NCI-H2081 (cell line): Measurements from ENCODE around the gene FAM98C.
A peak's percentile ranks its signal among the peaks of the same experiment; 100 is the strongest.
"Not testable (repeated sequence)": the region's sequence is repeated elsewhere in the genome, so short reads cannot be mapped to it uniquely, and the experiment has no call there.

Experiments used
- DNase-seq, 2 experiments: peaks; one replicate each; lab custom pipeline; 2025; lab: John Stamatoyannopoulos, UW

FAM98C gene

GRCh38 chr19:38395381-38396114, 7.3 kb upstream of the FAM98C start:
- no peak for DNase-seq

DNA sequence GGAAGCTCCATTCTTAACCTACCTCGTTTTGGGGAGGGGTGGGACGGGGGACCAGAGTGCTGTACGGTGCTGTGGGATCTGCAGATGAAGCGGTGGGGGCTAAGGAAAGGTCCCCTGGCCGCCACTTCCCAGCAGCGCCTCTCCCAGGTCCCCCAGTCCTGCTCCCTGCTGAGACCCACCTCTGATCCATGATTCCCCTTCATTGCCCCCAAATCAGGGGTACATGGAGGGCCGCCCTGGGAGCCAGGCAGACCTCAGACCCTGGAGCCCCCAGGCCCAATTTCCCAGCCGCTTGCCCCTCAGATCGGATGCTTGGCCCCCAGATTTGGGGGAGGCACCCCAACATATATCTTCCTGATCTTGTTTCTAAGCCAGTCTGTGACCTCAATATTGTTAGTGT, 3.8 kb upstream of the FAM98C start:
- DNase-seq = no peak

- DNase-seq = no peak
These were observed 3.4 kb upstream of the FAM98C start for GRCh38 chr19:38399537-38399936.

DNA sequence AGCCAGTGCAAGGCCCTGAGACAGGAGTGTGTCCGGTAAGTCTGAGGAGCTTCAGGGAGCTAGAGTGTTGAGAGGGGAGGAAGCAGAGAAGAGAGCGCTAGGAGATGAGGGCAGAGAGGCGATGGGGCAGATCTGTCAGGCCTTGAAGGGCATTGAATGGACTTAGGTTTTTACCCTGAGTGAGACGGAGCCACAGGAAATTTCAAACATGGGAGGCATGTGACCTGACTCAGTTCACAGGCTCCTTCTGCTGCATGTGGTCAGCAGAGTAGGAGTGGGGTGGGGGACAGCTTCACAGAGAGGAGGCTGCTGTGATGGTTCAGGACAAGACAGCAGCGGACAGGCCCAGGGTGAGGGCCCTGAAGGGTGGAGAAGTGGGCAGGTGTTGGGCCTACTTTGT, 2.5 kb upstream of the FAM98C start:
- DNase-seq = no peak

DNA sequence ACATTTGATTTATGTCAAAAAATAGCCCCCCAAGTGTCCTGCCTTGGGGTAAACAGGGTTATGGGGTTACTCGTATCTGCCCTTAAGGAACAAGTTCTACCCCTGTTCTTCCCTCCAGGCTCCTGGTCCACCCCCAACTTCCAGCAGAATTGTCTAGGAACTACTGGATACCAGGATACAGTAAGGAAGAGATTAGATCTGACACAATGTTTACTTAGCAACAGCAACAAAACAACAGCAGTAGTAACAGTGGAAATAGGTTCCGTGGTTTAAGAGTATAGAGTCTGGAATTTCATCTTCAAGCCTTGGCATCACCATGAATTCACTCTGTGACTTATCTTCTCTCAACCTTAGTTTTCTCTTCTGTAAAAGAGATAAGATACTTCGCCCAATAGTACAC, 1.7 kb upstream of the FAM98C start:
- no peak for DNase-seq

DNA sequence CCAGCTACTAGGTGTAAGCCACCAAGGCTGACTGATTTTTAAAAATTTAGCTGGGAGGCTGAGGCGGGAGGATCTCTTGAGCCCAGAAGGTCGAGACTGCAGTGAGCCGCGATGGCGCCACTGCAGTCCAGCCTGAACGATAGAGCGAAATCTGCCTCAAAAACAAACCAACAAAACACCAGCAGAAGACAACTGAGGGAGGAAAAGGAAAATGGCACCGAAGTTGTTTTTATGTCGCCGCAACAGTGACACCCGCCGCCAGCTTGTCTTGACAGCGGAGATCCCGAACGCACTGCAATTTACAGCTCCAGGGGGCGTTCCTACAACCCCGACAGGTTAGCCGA, 298 bp upstream of the FAM98C start:
- no peak for DNase-seq

DNA sequence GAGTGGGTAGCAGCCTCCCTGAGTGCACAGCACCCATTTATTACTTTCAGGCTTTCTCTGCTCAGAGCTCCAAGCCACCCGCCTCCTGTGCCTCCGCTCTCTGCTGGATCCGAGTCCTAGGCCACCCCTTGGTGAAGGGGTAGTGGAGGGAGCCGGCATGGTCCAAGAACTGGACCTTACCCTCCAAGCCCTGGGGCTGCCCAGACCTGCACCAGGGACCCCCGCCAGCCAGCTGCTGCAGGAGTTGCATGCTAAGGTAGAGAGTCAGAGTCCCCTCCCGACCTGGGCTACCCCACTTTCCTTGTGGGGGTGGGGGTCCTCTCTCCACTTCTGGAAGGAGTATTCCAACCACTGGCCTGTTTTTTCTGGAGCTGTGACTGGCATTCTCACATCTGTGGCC, 2.0 kb downstream of the FAM98C start:
- DNase-seq = no peak

- no peak for DNase-seq
These were observed 2.4 kb downstream of the FAM98C start for GRCh38 chr19:38405276-38405675.

DNA sequence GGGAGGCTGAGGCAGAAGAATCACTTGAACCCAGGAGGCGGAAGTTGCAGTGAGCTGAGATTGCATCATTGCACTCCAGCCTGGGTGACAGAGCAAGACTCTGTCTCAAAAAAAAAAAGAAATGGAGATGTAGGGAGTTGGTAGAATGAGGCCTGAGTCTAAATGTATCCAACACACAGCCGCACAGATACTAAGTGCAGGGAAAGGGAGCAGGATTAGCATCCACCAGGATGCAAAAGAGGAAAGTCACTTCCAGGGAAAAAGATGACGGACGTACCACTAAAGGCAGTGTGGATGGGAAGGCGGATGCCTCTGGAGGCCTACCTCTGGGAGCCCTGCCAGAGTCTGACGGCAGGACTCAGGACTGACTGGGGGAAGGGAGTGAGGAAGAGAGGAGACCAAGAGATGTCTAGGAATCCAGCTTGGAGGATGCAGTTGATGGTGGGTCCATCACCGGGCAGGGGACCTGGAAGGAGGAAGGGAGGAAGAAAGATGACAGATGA, 6.8 kb downstream of the FAM98C start:
- no peak for DNase-seq

GRCh38 chr19:38410407-38410806, 7.5 kb downstream of the FAM98C start:
- not testable (repeated sequence) for DNase-seq

- DNase-seq = no peak
These were observed 8.3 kb downstream of the FAM98C start for GRCh38 chr19:38411041-38411712.

DNA sequence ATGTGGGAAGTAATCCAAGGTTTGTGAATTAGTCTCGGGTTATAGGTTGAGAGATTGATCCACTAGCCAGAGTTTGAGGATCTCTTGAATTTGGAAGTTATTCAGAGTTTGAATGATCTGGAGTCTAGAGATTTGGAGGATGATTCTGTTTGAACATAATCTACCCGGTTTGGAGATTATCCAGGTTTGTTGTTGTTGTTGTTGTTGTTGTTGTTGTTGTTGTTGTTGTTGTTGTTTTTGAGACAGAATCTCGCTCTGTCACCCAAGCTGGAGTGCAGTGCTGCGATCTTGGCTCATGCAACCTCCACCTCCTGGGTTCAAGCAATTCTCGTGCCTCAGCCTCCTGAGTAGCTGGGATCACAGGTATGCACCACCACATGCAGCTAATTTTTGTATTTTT, 9.0 kb downstream of the FAM98C start:
- not testable (repeated sequence) for DNase-seq

DNA sequence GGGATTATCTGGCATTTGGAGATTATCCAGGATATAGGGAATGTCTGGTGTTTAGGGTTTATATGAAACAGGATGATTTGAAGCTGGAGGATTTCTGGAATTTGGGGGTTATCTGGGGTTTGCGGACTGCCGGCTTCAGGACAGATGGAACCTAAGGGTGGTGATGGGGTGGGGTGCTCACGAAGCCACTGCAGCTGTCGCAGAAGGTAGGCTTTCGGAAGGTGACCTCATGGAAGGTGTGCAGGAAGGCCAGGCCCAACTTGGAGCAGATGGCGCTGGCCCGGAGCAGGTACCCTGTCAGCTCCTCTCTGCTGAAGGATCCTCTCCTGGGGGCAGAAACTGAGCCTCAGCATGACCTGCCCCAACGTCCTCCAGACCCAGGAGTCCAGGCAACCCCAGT, 9.6 kb downstream of the FAM98C start:
- no peak for DNase-seq

- no peak for DNase-seq
These were observed 10.1 kb downstream of the FAM98C start for GRCh38 chr19:38412961-38413360.

DNA sequence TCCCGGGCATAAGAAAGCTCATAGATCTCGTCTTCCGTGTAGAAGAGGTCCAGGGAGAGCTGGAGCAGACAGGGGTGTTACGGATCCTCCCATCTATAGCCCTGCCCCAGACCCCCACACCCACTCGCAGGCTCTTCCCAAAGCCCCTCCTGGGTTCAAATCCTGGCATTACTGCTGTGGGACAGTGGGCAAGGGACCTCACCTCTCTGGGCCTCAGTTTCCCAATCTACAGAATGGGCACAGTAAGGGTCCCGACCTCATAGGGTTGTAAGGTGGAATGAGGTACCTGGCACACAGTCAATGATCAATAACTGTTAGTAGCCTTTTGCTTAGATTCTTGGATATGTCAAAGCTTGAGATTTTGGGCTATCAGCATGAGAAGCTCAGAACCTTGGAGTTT, 10.5 kb downstream of the FAM98C start:
- DNase-seq = no peak

- no peak for DNase-seq
These were observed 14.3 kb downstream of the FAM98C start for GRCh38 chr19:38417146-38417543.

GRCh38 chr19:38417544-38418506, 14.9 kb downstream of the FAM98C start:
- peak; percentile 10 to 27 for DNase-seq

DNA sequence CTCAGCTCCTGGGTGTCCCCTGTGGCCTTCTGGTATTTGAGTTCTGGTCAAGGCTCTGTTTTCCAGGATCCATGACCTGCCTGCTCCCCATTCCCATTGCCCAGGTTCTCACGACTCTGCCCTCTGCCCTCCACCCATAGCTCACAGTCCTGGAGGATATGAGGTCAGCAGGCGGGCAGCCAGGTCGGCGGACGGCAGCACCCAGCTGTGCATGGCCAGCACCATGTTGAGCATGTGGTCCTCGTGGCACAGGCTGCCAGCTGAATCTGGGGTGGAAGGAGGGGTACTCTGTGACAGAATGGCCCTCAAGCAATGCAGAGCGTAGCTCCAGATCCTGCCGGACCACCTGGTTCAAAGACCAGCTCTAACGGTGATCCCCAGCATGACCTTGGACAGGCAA, 18.0 kb downstream of the FAM98C start:
- DNase-seq = no peak

DNA sequence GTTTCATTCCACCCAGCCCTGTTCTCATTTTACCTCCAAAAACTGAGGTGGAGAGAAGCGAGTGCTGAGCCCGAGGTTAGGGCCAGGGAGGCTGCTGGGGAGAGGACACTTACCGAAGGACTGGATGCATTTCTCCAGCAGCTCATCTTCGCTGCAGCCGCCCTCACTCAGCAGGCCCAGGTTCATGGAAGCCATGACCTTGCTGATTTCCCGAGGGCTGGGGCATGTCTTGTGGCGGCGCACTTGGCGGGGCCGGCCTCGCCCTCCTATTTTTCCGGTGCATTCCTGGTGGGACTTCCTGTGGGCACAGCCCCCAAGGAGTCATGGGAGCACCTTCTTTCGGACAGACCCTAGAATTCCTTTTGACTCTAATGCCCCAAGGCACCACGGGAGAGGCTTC, 19.0 kb downstream of the FAM98C start:
- DNase-seq = no peak

GRCh38 chr19:38422438-38422837, 19.5 kb downstream of the FAM98C start:
- DNase-seq = no peak

DNA sequence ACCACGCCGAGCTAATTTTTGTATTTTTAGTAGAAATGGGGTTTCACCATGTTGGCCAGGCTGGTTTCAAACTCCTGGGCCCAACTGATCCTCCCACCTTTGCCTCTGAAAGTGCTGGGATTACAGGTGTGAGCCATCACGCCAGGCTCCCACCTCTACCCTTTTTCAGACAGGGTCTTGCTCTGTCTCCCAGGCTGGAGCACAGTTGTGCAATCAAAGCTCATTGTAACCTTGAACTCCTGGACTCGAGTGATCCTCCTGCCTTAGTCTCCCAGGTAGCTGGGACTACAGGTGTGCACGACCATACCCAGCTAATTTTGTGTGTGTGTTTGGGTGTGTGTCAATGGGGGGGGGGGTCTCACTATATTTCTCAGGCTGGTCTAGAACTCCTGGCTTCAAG, 21.4 kb downstream of the FAM98C start:
- no peak for DNase-seq

- DNase-seq = no peak
These were observed 22.4 kb downstream of the FAM98C start for GRCh38 chr19:38425222-38425809.
